K562 (cell line): Measurements from ENCODE around the gene C4A. TPM values are rescaled to one million over a fixed set of nuclear protein-coding genes. Genes with fewer than 3 reads are reported as not detected.

ENCODE experiments used
- EHMT2 ChIP-seq: fragments of 450-650 bp; IDR thresholded peaks from 2 replicates; pipeline ENCODE4 v1.6.1; 2018; ENCODE audit warnings: antibody characterized with exemption
- MAFK ChIP-seq: IDR thresholded peaks from 2 replicates; pipeline ENCODE4 v1.6.1; 2011; ENCODE audit warnings: low read length, improper control_type of control experiment
- RFX7 ChIP-seq: fragments of 250-450 bp; sonication (Bioruptor Pico); IDR thresholded peaks from 2 replicates; pipeline ENCODE4 v1.5.1; 2021; ENCODE audit warnings: mild to moderate bottlenecking
- RHOXF2B ChIP-seq: fragments of 250-450 bp; sonication (Bioruptor Pico); conservative IDR thresholded peaks from 2 replicates; pipeline ENCODE4 v1.5.1; 2021
- TAL1 ChIP-seq: fragments of 450-650 bp; IDR thresholded peaks from 2 replicates; pipeline ENCODE4 v1.6.1; 2016; ENCODE audit warnings: mild to moderate bottlenecking
- ZNF766 ChIP-seq: fragments of 200-800 bp; sonication (Bioruptor generic); conservative IDR thresholded peaks from 2 replicates; pipeline ENCODE4 v1.6.1; 2016; ENCODE audit warnings: missing genetic modification characterization, missing compliant biosample characterization
- polyA plus RNA-seq, 8 experiments: library from polyadenylated mRNA; depleted of rRNA in 4 of 8; stranded (reverse) in 5 of 8; unstranded in 3 of 8; fragments of >200 nt; fragmentation: Nextera tagmentation in 2 of 8; fragmentation: Illumina TruSeq in 1 of 8; extraction: Ambion mirVana in 2 of 8; extraction: Trizol in 1 of 8; gene quantifications; 2 replicates each; pipeline versions ENCODE4 v1.2.1 to v1.2.3, GENCODE V29; 2011 to 2014; ENCODE audit warnings: inconsistent platforms in 1 of 8, missing spikeins in 1 of 8
- total RNA-seq, 7 experiments: library from RNA; depleted of rRNA in 6 of 7; stranded (reverse); fragments of >200 nt in 6 of 7; fragmentation: Illumina TruSeq in 2 of 7; extraction: Trizol in 2 of 7; gene quantifications; 2 replicates each; pipeline versions ENCODE4 v1.2.1 to v1.2.3, GENCODE V29; 2011 to 2021; ENCODE audit warnings: low replicate concordance in 1 of 7
- TF ChIP-seq, protein P1 (sequence below), 2 experiments: fragments of 450-650 bp; IDR thresholded peaks; 2 replicates each; pipeline ENCODE4 v1.6.1; 2018; ENCODE audit warnings: mild to moderate bottlenecking in 2 of 2, low read depth in 1 of 2; ENCODE audit not compliant: partially characterized antibody in 2 of 2
- TF ChIP-seq, protein P2 (sequence below): fragments of 450-650 bp; formaldehyde crosslinking; IDR thresholded peaks from 2 replicates; pipeline ENCODE4 v1.4.0; 2020; ENCODE audit warnings: mild to moderate bottlenecking
- TF ChIP-seq, protein P3 (sequence below): fragments of 250-450 bp; sonication (Bioruptor Pico); IDR thresholded peaks from 2 replicates; pipeline ENCODE4 v1.4.0; 2020; ENCODE audit warnings: mild to moderate bottlenecking, moderate library complexity
- TF ChIP-seq, protein P4 (sequence below): conservative IDR thresholded peaks from 2 replicates; pipeline ENCODE4 v1.6.1; 2011; ENCODE audit warnings: low read depth, mild to moderate bottlenecking, low read length; ENCODE audit not compliant: control insufficient read depth
- TF ChIP-seq, protein P5 (sequence below): sonication (generic); formaldehyde crosslinking; IDR thresholded peaks from 2 replicates; pipeline ENCODE4 v1.8.0; 2022; ENCODE audit warnings: missing genetic modification reagents, mild to moderate bottlenecking, borderline replicate concordance

The C4A gene
- total and polyA plus RNA-seq, 9 of the 15 experiments (the other 6 are each of a cell fraction or from before 2014, with no cell fraction given), result 0.27 to 7.6 (median 5.0) TPM

DNA sequence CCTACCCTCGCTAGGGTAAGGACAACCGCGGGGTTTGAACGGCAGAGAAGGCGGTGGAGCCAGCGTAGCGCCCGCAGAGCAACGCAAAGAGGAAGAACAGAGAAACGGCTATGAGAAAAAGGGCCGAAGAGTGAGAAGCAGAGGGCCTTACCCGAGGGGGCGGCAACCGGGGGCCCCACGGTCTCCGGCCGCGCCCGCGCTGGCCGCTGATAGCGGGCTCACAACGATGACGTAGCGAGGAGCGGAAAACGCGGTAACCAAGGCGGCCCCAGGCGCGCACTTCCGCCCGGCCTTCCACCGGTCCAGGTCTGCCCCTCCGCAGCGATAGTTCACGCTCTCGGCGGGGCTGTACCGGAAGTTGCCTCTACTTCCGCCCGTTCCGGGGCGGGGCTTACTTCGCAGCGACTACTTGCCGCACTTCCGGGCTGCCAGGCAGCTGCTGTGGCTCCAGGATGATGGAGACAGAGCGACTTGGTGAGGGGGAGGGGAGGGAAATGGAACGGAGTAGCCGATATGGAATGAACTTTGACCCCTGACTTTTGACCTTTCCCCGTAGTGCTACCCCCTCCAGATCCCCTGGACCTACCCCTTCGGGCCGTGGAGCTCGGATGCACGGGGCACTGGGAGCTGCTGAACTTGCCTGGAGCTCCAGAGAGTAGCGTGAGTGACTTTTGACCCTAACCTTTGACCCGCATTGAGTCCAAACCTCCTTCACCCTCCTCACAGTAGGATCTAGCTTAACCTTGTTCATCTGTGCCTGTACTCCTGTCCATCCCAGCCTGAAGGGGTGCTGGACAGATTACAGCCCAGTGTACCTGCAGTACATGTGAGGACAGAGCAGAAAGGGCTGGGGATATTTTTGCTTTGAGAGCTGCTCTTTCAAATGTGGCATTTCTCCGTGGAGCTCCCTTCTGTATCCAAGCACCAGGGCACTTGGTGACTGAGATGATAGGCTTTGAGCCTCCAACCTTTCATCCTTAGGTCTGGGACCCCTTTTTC lies 22.8 kb upstream of the C4A start, which contains the start of the genes NELFE and SKIC2 (continued):
- TF ChIP-seq, protein P1, sequence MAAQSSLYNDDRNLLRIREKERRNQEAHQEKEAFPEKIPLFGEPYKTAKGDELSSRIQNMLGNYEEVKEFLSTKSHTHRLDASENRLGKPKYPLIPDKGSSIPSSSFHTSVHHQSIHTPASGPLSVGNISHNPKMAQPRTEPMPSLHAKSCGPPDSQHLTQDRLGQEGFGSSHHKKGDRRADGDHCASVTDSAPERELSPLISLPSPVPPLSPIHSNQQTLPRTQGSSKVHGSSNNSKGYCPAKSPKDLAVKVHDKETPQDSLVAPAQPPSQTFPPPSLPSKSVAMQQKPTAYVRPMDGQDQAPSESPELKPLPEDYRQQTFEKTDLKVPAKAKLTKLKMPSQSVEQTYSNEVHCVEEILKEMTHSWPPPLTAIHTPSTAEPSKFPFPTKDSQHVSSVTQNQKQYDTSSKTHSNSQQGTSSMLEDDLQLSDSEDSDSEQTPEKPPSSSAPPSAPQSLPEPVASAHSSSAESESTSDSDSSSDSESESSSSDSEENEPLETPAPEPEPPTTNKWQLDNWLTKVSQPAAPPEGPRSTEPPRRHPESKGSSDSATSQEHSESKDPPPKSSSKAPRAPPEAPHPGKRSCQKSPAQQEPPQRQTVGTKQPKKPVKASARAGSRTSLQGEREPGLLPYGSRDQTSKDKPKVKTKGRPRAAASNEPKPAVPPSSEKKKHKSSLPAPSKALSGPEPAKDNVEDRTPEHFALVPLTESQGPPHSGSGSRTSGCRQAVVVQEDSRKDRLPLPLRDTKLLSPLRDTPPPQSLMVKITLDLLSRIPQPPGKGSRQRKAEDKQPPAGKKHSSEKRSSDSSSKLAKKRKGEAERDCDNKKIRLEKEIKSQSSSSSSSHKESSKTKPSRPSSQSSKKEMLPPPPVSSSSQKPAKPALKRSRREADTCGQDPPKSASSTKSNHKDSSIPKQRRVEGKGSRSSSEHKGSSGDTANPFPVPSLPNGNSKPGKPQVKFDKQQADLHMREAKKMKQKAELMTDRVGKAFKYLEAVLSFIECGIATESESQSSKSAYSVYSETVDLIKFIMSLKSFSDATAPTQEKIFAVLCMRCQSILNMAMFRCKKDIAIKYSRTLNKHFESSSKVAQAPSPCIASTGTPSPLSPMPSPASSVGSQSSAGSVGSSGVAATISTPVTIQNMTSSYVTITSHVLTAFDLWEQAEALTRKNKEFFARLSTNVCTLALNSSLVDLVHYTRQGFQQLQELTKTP (IDR thresholded peaks at IDR 0.05; ENCODE audit: low read depth in 1 of 2, partially characterized antibody in 2 of 2), result peak in 1 of 2 experiments; percentile 61
- no peak for TF ChIP-seq MAFK
- TF ChIP-seq, protein P2, sequence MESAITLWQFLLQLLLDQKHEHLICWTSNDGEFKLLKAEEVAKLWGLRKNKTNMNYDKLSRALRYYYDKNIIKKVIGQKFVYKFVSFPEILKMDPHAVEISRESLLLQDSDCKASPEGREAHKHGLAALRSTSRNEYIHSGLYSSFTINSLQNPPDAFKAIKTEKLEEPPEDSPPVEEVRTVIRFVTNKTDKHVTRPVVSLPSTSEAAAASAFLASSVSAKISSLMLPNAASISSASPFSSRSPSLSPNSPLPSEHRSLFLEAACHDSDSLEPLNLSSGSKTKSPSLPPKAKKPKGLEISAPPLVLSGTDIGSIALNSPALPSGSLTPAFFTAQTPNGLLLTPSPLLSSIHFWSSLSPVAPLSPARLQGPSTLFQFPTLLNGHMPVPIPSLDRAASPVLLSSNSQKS, result 0 out of 2 replicates have a peak, but pooled peaks have one; percentile 39
- TF ChIP-seq RFX7 (CRISPR knock-in tag), result peak; percentile 51; the same call in 1 of the 2 replicates
- peak; percentile 1; the same call in 1 of the 2 replicates for TF ChIP-seq TAL1
- peak; percentile 39; the same call in 1 of the 2 replicates for TF ChIP-seq ZNF766 (CRISPR knock-in tag)
- no peak for TF ChIP-seq EHMT2
- peak; percentile 65; the same call in 1 of the 2 replicates for TF ChIP-seq RHOXF2B (CRISPR knock-in tag)
- TF ChIP-seq, protein P3, sequence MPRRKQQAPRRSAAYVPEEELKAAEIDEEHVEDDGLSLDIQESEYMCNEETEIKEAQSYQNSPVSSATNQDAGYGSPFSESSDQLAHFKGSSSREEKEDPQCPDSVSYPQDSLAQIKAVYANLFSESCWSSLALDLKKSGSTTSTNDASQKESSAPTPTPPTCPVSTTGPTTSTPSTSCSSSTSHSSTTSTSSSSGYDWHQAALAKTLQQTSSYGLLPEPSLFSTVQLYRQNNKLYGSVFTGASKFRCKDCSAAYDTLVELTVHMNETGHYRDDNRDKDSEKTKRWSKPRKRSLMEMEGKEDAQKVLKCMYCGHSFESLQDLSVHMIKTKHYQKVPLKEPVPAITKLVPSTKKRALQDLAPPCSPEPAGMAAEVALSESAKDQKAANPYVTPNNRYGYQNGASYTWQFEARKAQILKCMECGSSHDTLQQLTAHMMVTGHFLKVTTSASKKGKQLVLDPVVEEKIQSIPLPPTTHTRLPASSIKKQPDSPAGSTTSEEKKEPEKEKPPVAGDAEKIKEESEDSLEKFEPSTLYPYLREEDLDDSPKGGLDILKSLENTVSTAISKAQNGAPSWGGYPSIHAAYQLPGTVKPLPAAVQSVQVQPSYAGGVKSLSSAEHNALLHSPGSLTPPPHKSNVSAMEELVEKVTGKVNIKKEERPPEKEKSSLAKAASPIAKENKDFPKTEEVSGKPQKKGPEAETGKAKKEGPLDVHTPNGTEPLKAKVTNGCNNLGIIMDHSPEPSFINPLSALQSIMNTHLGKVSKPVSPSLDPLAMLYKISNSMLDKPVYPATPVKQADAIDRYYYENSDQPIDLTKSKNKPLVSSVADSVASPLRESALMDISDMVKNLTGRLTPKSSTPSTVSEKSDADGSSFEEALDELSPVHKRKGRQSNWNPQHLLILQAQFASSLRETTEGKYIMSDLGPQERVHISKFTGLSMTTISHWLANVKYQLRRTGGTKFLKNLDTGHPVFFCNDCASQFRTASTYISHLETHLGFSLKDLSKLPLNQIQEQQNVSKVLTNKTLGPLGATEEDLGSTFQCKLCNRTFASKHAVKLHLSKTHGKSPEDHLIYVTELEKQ (CRISPR knock-in tag), result peak; percentile 85
- TF ChIP-seq, protein P4, sequence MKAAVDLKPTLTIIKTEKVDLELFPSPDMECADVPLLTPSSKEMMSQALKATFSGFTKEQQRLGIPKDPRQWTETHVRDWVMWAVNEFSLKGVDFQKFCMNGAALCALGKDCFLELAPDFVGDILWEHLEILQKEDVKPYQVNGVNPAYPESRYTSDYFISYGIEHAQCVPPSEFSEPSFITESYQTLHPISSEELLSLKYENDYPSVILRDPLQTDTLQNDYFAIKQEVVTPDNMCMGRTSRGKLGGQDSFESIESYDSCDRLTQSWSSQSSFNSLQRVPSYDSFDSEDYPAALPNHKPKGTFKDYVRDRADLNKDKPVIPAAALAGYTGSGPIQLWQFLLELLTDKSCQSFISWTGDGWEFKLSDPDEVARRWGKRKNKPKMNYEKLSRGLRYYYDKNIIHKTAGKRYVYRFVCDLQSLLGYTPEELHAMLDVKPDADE, result peak; percentile 98
- TF ChIP-seq, protein P5, sequence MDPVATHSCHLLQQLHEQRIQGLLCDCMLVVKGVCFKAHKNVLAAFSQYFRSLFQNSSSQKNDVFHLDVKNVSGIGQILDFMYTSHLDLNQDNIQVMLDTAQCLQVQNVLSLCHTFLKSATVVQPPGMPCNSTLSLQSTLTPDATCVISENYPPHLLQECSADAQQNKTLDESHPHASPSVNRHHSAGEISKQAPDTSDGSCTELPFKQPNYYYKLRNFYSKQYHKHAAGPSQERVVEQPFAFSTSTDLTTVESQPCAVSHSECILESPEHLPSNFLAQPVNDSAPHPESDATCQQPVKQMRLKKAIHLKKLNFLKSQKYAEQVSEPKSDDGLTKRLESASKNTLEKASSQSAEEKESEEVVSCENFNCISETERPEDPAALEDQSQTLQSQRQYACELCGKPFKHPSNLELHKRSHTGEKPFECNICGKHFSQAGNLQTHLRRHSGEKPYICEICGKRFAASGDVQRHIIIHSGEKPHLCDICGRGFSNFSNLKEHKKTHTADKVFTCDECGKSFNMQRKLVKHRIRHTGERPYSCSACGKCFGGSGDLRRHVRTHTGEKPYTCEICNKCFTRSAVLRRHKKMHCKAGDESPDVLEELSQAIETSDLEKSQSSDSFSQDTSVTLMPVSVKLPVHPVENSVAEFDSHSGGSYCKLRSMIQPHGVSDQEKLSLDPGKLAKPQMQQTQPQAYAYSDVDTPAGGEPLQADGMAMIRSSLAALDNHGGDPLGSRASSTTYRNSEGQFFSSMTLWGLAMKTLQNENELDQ, result no peak
